ENCODE results near the gene EMP2. TPM values are rescaled to one million over a fixed set of nuclear protein-coding genes. Genes with fewer than 3 reads are reported as not detected.

The EMP2 gene
- total RNA-seq, 6 donors from 2014 or later = 261 to 1,020 (median 640) TPM

DNA sequence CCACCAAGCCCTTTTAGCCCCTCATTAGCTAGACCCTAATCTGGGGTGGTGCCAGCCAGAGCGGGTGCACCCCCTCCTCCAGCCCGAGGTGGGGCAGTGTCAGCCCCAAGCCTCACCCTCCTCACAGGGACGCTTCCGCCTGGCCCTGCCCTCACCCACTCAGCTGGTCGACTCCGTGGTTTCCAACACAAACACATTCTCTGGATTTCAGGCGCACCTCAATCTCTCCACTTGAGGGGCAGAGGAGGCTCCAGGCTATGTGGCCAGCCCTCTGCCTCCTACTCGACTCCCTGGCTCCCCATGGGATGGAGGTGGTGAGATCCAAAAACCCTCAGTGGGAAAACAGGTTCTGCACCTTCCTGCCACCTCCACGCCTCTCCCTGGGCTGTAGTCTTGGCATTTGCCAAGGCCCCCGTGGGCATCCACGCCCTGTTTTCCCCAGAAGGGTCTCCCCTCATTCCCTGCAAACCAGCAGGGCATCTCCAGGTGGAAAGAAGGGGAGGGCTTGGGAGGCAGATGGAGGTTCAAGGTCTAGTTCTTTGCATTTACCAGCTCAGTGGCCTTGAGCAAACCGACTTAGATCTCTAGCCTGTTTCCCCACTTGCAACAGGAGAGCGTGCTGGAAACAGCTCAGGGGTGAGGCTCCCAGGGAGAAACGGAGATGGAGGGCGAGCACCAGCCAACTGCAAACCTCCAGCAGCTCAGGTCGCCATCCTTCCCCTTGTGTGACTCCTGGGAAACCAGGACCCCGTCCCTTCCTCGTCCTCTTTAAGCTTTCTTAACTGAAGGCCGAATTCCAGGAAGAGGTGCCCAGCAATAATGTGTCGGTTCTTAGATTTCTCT lies 1.7 kb downstream of the EMP2 start:
- 40 to 43% methylated on average over 19 to 20 of the region's 20 CpGs for WGBS, 2 donors
- DNase-seq (peak; percentile 71 to 84), ATAC-seq (ENCODE audit: low FRiP score in 2 of 2) (peak; percentile 14 to 80)
- peak overlapping the region; percentile 98 to 100 (median 99) for H3K27ac ChIP-seq
- TF ChIP-seq, protein P1, sequence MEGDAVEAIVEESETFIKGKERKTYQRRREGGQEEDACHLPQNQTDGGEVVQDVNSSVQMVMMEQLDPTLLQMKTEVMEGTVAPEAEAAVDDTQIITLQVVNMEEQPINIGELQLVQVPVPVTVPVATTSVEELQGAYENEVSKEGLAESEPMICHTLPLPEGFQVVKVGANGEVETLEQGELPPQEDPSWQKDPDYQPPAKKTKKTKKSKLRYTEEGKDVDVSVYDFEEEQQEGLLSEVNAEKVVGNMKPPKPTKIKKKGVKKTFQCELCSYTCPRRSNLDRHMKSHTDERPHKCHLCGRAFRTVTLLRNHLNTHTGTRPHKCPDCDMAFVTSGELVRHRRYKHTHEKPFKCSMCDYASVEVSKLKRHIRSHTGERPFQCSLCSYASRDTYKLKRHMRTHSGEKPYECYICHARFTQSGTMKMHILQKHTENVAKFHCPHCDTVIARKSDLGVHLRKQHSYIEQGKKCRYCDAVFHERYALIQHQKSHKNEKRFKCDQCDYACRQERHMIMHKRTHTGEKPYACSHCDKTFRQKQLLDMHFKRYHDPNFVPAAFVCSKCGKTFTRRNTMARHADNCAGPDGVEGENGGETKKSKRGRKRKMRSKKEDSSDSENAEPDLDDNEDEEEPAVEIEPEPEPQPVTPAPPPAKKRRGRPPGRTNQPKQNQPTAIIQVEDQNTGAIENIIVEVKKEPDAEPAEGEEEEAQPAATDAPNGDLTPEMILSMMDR (IDR thresholded peaks at IDR 0.05) = peak in 4 of 6 experiments; percentile 9 to 43 (median 39)
- TF ChIP-seq POLR2AphosphoS5 (IDR thresholded peaks at IDR 0.05) (peak; percentile 52 to 69), EP300 (IDR thresholded peaks at IDR 0.05) (peak in 2 of 4 donors; percentile 30 to 46), POLR2A (IDR thresholded peaks at IDR 0.05) (peak in 2 of 4 donors; percentile 63 to 76)
- no peaks in the 10 kb centered on the region for H3K27me3 ChIP-seq
- H3K4me1 ChIP-seq = peaks cover 40 to 68% (median 61%) of the 10 kb centered on the region in 4 donors
- peak overlapping the region; percentile 22 to 88 (median 82) for H3K4me3 ChIP-seq
- H3K36me3 ChIP-seq = no peaks in the 10 kb centered on the region
- H3K9me3 ChIP-seq = no peaks in the 10 kb centered on the region

DNA sequence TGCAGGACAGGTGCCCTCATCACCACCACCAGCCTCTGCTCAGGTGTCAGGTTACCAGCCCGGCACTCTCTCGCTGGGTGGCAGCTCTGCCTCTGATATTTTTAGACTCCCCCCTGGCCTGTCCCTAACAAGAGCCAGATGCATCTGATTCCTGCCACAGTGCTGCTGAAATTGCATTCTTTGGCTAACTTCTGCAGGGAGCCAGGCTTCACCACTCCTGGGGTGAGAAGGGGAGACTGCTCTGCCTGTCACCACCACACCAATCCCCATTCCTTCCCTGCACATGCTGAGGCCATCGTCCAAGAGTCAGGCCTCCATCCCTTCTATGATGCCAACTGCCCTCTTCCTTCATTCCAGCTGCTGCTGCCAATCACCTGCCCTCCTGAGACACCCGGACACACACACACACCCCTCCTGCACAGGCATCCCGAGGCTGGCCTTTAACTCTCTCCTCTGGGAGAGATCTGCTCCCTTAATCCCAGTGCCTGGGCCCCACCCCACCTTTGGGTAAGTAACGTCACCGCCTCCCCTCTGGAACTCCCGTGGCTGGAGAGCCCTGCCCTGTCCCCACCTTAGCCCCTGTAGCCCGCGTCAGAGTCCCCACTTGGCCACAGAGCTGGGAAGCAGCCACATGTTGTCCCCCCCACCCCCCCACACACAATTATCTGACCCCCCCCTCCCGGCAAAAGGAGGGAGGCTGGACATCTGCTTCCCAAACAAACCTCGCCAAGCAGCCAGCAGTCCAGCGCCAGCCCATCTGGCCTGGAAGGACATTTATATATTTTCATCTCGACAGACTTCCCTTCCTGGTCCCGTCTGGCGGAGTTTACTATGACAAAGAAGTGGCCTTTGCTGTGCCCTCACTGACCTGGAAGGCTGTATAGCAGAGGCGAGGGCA lies 2.8 kb downstream of the EMP2 start:
- 36 to 37% methylated on average over 16 to 17 of the region's 17 CpGs for WGBS, 2 donors
- peaks cover 49 to 75% (median 60%) of the 10 kb centered on the region in 4 donors for H3K4me1 ChIP-seq
- DNase-seq (peak in 1 of 2 donors; percentile 72), ATAC-seq (ENCODE audit: low FRiP score in 2 of 2) (peak in 1 of 2 donors; percentile 0)
- no peaks in the 10 kb centered on the region for H3K27me3 ChIP-seq
- H3K9me3 ChIP-seq = no peaks in the 10 kb centered on the region
- peak overlapping the region; percentile 98 to 100 (median 99) for H3K27ac ChIP-seq
- H3K4me3 ChIP-seq = peak overlapping the region; percentile 22 to 88 (median 82)
- H3K36me3 ChIP-seq = no peaks in the 10 kb centered on the region
- TF ChIP-seq POLR2A (IDR thresholded peaks at IDR 0.05) = peak in 1 of 4 donors; percentile 31
- TF ChIP-seq POLR2AphosphoS5 (IDR thresholded peaks at IDR 0.05) = no peak

DNA sequence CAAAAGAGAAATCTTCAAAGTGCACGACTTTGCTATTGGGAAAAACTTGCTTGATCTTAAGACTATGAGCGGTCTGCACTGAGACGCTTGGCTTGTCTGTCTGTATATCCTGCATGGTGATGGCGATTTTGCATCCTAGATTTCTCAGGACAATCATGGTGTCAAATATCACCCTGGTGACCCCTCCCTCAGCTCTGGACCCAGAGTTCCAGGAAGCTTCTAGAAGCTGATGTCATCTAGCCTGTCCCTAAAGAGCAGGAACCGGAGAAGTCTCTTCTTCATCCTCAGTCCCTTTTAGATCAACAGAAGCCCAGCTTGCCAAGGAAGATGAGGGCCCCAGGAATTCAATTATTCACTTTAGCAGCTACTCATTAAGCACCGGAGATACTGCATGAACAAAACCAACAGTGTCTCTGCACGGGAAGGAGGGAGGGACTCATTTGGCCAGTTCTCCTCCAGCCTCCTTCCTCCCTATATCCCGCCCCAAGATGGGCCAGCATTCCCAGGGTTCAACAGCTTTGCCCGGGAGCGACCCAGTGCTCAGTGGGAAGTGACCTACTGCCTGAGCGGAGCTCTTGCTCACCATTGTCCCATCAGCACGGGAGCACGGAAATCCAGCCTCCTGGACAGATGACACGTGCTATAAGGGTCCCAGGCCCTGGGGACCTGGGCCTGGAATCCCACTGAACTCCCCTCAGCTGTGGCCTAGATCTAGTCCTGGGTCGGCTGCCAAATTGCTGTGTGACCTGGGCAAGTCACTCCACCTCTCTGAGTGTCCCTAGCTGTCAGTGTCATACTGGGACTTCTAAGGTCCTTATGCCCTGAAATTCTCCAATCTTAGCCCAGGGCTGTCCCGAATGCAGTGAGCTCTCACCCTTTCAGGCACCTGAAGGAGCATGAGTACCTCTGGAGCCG lies 3.8 kb downstream of the EMP2 start:
- WGBS, 2 donors = 44 to 55% methylated on average over 12 to 17 of the region's 17 CpGs
- Histone ChIP-seq H3K36me3 (peaks cover 0 to 4% (median 0%) of the 10 kb centered on the region in 4 donors), H3K4me3 (peak overlapping the region in 3 of 4 donors; percentile 81 to 88 (median 82)), H3K4me1 (peaks cover 57 to 74% (median 58%) of the 10 kb centered on the region in 4 donors), H3K9me3 (no peaks in the 10 kb centered on the region), H3K27ac (peak overlapping the region; percentile 98 to 100 (median 99)), H3K27me3 (no peaks in the 10 kb centered on the region)
- no peak for ATAC-seq (ENCODE audit: low FRiP score in 2 of 2)
- DNase-seq = no peak
- TF ChIP-seq EP300 (IDR thresholded peaks at IDR 0.05) (no peak), POLR2A (IDR thresholded peaks at IDR 0.05) (peak in 1 of 4 donors; percentile 14), POLR2AphosphoS5 (IDR thresholded peaks at IDR 0.05) (peak; percentile 7 to 23)
- TF ChIP-seq, protein P1 (IDR thresholded peaks at IDR 0.05) = no peak

DNA sequence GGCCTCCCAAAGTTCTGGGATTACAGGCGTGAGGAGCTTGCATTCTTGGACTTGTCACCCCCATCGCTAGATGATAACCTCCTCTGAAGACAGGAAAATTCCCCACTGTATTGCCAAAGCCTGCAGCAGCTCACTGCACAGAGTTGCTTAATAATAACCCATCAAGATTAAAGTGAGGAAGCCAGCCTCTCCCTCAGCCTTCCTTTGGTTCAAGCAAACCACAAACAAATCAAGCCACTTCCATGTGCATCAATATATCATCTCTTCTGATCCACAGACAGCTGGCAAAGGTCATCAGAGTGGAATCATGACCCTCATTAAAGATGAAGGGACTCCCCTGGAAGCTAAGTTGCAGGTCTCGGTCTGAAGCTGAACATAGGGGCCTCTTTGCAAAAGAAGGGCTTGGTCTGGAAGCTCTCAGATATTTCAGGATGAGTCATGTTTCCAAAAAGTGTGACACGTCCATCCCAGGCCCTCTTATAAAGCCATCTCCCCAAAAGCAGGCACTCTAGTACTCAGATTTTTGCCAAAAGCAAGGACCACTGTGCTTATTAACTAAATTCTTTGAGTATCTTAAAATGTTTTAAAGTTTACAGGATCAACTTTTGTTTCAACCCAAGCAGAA lies 4.8 kb downstream of the EMP2 start:
- H3K36me3 ChIP-seq = peaks cover 0 to 4% (median 0%) of the 10 kb centered on the region in 4 donors
- H3K4me1 ChIP-seq = peaks cover 47 to 72% (median 55%) of the 10 kb centered on the region in 4 donors
- ATAC-seq (ENCODE audit: low FRiP score in 2 of 2) = no peak
- H3K27ac ChIP-seq = peak overlapping the region; percentile 98 to 100 (median 99)
- no peak for TF ChIP-seq POLR2AphosphoS5 (IDR thresholded peaks at IDR 0.05)
- no peak for TF ChIP-seq EP300 (IDR thresholded peaks at IDR 0.05)
- no peak for TF ChIP-seq POLR2A (IDR thresholded peaks at IDR 0.05)
- TF ChIP-seq, protein P1 (IDR thresholded peaks at IDR 0.05) = no peak
- peak overlapping the region in 2 of 4 donors; percentile 81 to 82 for H3K4me3 ChIP-seq
- H3K9me3 ChIP-seq = no peaks in the 10 kb centered on the region
- H3K27me3 ChIP-seq = no peaks in the 10 kb centered on the region
- DNase-seq = no peak
- 30 to 33% methylated on average over 4 of the region's 4 CpGs for WGBS, 2 donors
